HG03025 (cell line): ENCODE measurements around the gene OASL.
"Not testable (repeated sequence)": the region's sequence is repeated elsewhere in the genome, so short reads cannot be mapped to it uniquely, and the experiment has no call there.

Source experiments
- ATAC-seq: cut with Tn5 transposase; IDR thresholded peaks from one replicate; pipeline ENCODE4 v1.9.1; 2021; ENCODE audit warnings: mild to moderate bottlenecking, moderate library complexity; ENCODE audit not compliant: unreplicated experiment, low FRiP score

OASL gene

DNA sequence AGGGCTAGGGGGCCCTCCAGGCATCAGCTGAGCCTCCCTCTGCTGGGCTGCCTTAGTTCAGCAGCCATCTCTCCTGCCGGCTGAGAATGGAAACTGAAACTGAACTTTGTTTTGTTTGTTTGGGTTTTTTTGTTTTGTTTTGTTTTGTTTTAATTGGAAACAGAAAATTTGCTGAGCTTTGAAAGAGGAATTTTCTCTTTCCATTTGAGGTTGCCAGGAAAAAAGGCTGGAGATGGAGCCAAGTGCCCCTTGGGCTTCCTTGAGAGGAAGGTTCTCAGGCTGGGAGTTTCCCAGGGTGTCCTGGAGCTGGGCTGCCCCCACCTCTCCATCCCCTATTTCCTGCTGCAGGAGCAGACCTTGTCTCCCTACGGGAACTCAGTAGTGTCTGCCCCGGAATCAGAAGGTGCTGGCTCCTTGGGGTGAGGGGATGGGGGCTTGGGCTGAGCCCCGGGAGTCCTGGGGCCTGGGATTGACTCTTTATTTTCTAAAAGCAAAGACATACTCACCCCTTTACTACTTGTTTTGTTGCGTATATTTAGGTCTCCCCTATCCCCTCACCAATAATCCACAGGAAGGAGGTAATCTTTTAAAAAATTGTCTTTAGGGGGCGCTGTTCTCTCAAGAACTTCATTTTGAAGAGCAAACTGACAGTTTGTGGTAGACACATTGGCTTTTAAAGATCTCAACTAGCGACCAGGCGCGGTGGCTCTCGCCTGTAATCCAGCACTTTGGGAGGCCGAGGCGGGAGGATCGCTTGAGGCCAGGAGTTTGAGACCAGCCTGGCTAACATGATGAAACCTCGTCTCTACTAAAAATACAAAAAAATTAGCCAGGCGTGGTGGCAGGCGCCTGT is 21.3 kb upstream of the OASL start:
- peak; percentile 72 for ATAC-seq

DNA sequence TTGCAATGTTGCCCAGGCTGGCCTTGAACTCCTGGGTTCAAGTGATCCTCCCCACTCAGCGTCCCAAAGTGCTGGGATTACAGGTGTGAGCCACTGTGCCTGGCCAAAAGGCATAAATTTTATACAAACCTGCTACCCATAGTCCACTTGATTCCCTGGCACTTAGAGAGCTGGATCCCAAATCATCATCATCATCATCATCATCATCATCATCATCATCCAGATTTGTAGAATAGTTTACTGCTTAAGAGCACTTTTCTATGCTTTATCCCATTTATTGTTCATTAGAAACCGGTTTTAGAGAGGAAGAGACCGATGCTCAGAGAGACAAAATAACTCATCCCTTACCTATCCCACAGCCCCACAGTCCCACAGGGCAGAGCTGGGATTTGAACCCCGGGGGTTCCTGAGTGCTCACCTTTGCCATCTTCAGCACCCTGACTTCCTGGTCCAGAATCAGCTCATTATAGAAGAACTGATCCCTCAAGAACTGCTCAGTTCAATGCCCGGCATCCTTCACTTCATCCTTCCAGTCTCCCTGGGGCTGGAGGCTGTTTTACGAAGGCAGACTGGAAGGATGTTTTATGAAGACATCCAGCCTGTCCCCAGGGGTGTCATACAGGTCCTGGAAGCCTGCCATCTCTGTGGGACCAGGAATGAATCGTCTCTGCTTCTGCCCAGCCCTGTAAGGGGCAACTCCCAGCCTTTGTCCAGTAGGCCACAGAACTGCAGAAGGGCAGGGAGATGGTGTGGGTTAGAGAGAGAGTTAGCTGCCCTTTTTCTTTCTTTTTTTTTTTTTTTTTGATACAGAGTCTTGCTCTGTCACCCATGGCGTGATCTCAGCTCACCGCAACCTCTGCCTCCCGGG is 20.2 kb upstream of the OASL start:
- ATAC-seq, result no peak

DNA sequence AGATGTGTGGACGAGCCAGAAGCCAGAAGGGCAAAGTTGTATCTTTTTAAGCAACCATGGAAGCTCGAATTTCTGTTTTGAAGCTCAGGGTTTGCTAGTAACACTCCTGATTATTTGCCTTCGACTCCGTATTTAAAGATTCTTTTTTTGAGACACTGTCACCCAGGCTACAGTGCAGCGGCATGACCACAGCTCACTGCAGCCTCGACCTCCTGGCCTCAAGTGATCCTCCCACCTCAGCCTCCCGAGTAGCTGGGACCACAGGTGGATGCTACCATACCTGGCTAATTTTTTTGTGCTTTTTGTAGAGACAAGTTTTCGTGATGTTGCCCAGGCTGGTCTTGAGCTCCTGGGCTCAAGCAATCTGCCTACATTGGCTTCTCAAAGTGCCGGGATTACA is 18.7 kb upstream of the OASL start:
- no peak for ATAC-seq

DNA sequence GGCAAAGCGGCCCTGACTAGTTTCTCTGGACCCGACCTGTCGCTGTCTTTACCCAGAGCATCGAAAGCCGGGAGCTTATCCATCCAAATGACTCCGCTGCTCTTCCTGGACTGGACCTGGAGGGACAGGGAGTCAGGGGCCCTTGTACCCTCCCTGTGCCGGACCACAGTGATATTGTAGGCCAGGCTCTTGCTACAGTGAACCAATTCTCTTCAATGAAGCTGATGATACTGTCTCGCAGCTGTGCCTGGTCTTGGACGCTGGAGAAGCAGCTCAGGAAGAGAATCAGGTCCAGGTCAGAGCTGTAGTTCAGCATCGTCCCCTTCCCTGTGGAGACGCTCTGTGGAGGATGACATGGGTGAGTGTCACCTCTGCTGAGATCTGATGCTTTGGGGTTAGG is 14.7 kb upstream of the OASL start:
- no peak for ATAC-seq

DNA sequence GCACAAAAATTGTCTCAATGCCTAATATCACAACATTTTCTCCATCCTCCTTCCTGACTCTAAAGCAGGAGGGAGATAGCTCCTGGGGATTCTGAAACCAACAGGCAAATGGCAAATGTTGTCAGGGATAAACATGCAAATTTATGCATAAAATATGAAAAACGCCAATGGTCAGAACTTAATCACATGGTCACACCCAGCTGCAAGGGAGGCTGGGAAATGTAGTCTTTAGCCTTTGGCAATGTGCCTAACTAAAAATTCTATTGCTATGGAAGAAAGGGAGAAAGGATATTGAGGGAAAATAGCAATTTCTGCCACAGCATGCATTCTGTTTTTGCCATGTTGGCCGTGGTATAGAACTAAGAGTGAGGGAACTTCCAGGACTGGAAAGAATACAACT is 11.7 kb upstream of the OASL start:
- no peak for ATAC-seq

DNA sequence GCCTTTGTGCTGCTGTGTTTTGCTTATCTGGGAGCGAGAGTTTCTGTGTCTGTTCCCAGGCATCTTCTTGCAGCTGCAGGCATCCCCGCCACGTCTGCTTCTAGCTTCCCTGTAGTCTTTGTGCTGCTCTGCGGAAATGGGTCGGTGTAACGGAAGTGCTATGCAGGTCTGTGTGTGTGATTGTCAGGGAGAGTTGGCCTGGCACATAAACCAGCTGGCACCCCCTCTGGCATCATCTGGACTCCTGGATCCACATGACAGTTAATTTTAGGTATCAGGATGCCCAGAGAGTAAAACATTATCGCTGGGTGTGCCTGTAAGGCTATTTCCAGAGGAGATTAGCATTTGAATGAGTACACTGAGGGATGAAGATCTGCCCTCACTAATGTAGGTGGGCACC is 9.4 kb upstream of the OASL start:
- ATAC-seq, result no peak

DNA sequence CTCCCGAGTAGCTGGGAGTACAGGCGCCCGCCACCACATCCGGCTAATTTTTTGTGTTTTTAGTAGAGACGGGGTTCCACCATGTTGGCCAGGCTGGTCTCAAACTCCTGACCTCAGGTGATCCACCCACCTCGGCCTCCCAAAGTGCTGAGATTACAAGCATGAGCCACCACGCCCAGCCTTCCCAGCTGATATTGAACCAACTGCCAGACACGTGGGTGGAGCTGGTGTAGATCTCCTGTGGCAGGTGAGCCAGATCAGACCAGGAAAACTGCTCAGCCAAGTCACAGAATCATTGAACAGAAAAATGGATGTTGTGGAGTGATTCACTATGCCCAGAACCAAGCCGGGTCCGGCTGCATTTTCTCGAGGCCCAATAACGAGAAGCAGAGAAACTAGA is 8.4 kb upstream of the OASL start:
- ATAC-seq, result not testable (repeated sequence)

DNA sequence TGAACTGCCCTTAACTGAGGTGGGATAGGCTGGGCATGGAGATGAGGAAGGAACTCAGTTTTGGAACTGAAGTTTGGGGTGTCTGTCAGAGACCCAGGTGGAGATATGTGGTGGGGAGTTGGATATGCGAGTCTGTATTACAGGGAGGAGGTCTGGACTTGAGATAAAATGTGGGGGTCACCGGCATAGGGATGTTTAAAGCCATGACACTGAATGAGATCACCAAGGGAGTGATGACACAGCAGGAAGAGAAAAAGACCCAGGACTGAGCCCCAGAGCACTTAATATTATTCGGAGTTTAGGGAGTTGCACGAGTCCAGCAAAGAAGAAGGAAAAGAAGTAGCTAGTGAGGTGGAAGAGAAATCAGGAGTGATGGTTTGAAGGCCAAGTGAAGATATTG is 4.0 kb upstream of the OASL start:
- ATAC-seq, result no peak

DNA sequence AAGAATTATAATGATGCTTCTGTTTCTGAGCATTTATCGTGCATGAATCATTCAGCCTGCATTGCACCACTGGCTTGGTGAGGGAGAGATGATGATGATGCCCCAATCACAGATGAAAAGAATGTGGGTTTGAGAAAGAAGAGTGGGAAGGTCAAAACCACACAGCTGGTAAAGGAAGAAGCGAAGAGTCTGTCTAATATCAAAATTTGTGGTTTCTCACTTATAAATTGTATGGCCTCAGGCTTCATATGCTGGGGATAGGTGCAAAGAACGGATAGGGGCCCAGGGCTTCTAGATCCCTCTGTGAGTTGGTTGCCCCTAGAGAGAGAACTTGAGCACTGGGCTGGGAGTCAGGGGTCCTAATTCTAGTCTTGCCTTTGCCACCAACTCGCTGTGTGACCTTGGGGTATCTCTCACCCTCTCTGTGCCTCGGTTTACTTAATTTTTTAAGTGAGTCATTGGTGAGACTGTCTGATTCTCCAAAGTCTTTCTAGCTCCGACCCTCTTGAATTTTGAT is 2.2 kb downstream of the OASL start:
- no peak for ATAC-seq

DNA sequence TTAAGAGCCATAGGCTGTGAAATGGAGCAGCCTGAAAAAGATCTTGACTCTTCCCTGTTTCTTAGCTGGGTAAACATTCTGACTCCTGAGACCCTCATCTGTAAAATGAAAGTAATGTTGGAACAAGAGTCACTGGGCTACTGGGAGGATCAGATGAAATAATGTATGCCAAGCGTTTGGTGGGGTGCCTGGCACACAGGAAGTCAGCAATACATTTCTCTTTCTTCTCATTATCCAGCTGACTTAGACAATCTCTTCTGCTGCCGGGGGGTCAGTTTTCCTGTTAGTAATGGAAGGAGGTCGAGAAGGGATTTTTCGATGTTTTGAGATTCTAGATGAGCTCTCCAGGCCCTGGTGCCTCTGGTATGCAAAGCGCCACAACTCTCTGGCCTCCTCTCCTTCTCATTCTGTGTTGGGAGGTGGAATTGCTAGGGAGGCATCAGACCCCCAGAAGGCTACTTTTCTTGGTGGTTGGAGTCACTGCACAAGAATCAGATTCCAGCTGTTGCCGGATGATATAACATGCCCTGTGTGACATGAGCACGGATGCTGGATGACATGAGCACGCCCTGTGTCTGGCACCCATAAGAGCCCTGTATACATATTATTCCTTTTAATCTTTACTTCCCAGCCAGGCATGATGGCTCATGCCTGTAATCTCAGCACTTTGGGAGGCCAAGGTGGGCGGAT is 4.3 kb downstream of the OASL start:
- no peak for ATAC-seq

DNA sequence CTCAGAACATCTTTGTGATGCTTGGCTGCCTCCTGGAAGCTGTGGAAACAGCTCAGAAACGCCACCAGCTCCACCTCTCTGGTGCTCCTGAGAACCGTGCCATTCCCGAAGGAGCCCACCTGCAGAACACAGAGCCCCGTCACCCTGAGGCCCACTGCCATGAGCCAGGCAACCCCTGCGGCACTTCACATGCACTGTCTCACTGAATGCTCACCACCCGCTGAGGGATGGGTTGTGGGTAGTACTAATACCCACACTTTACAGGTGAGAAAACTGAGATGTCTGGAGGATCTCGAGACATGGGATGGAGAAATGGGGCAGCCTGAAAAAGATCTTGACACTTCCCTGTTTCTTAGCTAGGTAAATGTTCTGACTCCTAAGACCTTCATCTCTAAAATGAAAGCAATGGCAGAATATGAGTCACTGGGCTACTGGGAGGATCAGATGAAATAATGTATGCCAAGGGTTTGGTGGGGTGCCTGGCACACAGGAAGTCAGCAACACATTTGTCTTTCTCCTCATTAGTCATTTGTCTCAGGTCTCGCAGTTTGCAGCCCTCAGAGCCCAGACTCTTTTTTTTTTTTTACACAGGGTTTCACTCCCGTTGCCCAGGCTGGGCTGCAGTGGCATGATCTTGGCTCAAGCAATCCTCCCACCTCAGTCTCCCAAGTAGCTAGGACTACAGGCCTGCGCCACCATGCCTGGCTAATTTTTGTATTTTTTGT is 5.3 kb downstream of the OASL start:
- no peak for ATAC-seq

DNA sequence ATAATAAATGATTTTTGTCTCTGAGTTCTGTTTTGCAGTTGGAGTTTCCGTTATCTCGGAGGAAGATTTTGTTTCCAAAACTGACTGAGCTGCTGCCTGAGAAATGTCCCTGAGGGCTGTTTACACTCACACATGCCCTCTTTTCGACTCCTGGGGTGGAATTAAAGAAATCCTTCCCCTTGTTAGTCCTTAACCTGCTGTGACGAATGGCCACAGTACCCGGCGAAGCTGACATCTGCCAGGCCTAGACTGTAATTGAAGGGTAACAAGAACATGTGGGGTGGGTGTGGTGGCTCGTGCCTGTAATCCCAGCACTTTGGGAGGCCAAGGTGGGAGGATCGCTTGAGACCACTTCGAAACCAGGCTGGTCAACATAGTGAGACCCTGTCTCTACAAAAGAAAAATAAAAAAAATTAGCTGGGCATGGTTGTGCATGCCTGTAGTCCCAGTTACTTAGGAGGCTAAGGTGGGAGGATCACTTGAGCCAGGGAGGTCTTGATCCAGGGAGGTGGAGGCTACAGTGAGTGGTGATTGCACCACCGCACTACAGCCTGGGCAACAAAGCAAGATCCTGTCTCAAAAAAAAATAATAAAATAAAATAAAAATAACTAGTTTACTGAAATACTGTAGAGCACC is 8.4 kb downstream of the OASL start:
- no peak for ATAC-seq

DNA sequence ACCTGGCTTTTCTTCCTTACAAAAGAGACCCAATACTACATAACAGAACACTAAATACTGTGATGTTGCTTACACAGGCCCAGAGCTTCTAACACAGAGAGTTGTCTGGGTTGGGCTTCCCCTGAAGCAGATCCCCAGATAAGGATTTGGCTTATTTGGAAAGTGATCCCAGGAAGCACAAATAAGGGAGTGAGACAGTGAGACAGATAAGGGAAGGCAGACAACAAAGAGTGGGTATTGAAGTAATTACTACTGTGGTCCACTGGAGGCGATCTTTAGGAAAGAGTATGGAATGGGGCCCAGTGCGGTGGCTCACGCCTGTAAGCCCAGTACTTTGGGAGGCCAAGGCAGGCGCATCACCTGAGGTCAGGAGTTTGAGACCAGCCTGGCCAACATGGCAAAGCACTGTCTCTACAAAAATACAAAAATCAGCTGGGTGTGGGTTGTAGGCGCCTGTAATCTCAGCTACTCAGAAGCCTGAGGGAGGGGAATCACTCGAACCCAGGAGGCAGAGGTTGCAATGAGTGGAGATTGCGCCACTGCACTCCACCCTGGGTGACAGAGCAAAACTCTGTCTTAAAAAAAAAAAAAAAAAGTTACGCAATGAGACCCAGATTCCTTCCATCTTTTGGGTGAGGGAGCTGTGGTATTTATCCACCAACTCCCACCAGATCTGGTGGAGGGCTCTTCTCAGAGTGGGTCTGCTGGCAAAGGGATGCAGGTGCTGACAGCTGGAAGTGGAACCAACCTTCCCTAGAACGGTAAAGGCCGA is 12.6 kb downstream of the OASL start:
- no peak for ATAC-seq

DNA sequence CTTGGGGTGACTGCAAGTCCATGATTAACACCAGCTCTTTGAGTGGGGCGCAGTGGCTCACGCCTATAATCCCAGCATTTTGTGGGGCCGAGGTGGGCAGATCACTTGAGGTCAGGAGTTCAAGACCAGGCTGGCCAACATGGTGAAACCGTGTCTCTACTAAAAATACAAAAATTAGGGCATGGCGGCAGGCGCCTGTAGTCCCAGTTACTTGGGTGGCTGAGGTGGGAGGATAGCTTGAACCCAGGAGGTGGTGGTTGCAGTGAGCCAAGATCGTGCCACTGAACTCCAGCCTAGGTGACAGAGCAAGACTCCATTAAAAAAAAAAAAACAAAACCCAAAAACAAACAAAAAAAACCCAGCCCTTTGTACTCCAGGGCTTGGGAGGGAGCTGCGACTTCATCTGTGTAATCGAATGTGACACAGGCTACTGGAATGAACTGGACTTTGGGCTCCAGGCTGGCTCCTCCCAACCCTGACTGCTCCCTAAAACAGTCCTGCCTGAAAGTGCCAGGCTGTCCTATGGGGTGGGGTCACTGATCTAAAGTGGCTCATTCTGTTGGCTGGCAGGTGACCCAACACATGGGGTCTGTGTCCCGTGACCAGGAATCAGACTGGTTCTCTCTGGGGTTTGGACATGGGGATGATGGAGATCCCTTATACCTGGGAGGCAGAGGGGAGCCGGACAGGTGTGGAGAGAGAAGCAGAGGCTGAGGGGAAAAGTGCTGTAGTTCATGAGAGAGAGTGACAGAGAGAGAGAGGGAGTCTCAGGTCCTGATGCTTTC is 13.4 kb downstream of the OASL start:
- no peak for ATAC-seq

DNA sequence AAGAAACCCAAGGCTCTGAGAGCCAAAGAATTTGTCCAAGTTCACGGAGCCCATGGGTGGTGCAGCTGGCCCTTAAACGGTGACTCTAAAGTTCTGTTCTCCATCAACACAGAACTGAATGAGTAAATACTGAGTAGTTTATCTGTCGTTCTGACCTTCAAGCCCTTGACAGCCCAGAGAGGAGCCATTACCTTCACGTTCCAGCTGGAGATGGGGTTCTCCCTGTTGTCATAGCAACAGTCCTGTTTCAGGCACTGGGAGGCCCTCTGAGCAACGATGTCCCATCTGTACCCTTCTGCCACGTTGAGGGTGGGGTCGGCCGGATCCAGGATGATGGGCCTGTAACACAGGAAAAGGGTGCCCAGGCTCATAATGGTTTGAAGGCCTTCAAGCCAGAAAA is 15.2 kb downstream of the OASL start:
- ATAC-seq, result no peak

DNA sequence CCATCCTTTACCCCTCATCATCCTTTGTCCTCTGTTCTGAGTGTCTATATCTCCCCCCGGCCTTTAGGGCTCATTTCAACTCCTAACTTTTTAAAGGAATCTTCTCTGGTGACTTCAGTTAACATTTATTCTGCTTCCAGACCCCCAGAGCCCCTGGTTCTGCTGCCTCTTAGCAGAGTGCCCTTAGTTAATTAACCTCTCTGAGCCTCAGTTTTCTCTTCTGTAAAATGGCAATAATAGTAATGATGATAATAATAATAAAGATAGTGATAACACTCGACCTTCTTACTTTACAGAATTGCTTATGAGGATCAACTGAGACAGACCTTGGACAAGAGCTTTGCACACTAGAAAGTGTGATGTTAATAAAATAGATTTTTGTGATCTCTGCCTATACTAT is 16.3 kb downstream of the OASL start:
- no peak for ATAC-seq

DNA sequence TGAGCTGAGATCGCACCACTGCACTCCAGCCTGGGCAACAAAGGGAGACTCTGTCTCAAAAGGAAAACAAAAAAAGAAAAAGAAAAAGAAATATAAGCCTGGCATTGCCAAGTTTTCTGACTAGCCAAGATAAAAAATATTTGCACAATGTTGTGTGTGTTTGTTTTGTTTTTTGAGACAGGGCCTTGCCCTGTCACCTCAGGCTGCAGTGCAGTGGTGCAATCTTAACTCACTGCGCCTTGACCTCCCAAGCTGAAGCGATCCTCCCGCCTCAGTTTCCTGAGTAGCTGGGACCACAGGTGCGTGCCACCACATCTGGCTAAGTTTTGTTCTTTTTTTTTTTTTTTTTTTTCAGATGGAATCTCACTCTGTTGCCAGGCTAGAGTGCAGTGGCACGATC is 17.3 kb downstream of the OASL start:
- ATAC-seq, result no peak

DNA sequence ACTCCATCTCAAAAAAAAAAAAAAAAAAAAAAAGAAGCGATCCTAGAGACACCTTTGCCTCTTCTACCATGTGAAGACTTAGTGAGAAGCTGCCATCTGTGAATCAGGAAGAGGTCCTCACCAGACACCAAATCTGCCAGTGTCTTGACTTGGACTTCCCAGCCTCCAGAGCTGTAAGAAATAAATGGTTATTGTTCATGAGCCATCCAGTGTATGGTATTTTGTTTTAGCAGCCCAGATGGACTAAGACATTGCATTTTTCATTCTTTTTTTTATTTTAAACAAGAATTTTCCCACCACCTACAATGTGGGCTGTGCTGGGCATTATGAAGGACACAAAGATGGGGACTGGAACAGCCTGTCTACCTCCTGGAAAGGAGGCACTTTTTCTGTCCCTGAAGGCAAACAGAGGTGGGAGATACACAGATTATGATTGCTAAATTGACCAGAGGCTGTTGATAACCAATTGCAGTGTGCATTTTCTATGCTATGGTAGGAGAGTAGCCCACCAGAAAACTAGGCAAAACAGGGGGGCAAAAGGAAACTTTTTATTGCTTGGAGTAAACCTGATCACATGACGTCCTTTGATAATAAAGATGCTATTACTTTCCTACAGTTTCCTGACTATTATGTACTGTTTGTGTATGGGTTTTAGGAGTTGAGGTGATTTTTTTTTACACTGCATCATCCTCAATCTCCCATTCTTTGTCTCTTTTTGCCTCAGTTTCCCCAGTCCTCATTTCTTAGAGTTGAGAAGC is 20.0 kb downstream of the OASL start:
- no peak for ATAC-seq
